Measurements from ENCODE around the gene C19orf47.

C19orf47 gene

DNA sequence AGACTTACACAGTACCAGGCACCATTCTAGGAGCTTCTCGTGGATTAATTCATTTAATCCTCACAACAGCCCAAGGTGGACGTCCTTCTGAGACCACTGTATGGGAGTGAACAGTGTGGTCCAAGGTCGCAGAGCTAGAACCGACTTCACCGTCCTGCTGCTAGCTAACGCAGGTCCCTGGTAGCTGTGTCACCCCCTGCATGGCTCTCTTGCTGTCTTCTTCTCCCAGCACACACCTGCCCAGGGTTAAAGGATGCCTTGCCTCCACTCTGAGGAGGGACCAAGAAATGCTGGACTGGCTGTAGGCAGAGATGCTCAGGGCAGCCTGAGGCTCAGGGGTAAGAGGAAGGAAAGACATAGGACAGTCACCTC lies 66.0 kb downstream of the C19orf47 start:
- no peak for DNase-seq (ENCODE audit: extremely low spot score)
- TF ChIP-seq, protein P1, sequence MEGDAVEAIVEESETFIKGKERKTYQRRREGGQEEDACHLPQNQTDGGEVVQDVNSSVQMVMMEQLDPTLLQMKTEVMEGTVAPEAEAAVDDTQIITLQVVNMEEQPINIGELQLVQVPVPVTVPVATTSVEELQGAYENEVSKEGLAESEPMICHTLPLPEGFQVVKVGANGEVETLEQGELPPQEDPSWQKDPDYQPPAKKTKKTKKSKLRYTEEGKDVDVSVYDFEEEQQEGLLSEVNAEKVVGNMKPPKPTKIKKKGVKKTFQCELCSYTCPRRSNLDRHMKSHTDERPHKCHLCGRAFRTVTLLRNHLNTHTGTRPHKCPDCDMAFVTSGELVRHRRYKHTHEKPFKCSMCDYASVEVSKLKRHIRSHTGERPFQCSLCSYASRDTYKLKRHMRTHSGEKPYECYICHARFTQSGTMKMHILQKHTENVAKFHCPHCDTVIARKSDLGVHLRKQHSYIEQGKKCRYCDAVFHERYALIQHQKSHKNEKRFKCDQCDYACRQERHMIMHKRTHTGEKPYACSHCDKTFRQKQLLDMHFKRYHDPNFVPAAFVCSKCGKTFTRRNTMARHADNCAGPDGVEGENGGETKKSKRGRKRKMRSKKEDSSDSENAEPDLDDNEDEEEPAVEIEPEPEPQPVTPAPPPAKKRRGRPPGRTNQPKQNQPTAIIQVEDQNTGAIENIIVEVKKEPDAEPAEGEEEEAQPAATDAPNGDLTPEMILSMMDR (IDR thresholded peaks at IDR 0.05; ENCODE audit: control extremely low read depth, extremely low read depth, low read depth, missing control alignments): no peak
- ChIA-PET CTCF (interaction anchor here (0.7 to 4.3 kb wide), 4 partner anchors 8 to 143 kb away, joined by 3 to 24 read pairs (median 3); no protein-coding TSS in a partner anchor), POLR2A (no interaction called here)

DNA sequence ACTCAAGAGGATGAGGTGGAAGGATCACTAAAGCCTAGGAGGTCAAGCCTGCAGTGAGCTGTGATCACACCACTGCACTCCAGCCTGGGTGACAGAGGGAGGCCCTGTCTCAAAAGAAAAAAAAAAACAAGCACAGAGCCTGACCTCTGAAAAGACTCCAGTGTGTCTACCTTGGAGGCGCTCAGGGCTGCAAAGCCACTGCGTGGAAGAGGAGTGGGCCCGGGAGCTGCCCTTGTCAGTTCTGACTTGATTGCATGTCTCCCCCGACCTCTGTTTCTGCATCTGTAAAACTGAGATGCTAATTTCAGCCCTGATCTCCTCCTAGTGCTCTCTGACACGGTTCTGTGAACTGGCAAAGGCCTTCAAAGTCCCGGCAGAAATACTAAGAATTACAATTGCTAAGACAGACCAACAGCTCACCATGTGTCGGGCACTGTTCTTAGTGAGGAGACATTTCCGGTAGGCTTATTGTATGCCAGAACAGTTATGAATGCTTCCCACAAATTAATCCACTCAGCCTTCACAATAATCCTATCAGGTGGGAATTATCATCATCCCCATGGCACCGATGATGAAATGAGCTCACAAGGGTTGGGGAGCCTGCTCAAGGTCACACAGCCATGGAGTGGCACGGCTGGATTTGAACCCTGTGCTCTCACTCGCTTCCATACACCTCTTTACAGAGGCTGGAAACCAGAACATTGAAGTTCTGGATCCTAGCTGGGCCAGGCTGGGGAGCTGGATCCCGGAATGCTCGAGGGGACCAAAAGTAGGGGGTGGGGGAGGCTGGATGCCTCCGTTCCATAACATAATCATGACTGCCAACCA lies 66.6 kb downstream of the C19orf47 start:
- ChIA-PET CTCF (interaction anchor here (0.7 to 4.3 kb wide), 4 partner anchors 9 to 142 kb away, joined by 3 to 24 read pairs (median 3); no protein-coding TSS in a partner anchor), POLR2A (no interaction called here)
- TF ChIP-seq, protein P1 (IDR thresholded peaks at IDR 0.05; ENCODE audit: control extremely low read depth, extremely low read depth, low read depth, missing control alignments): no peak
- no peak for DNase-seq (ENCODE audit: extremely low spot score)

DNA sequence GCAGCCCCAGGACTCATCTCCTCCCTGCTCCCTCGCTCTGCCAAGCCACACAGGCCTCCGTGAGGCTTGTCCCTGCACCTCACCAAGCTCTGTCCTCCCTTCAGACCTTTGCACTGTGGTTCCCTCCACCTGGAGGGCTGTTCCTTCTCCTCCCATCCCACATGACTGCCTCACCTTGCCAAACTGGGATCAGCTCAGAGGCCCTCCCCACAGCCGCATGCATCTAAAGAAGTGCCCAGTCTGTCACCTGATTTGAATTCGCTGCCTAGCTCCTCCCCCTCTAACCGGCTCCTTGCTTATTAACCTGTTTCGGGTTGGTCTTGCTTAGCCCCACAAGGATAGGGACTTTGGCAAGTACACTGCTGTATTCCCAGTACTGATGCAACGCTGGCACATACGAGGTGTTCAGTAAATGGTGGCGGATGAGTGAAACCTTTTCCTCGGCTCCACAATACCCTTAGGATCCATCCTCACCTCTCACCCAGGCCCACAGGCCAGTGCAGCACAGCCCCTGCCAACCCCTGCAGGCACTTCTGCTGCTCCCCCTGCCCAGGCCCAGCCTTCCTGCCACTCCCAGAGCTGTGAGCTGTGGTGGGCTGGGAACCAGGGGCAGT lies 67.5 kb downstream of the C19orf47 start:
- TF ChIP-seq, protein P1 (IDR thresholded peaks at IDR 0.05; ENCODE audit: control extremely low read depth, extremely low read depth, low read depth, missing control alignments): no peak
- ChIA-PET POLR2A (no interaction called here), CTCF (interaction anchor here (4.3 kb wide), 1 partner anchor 24 kb away, joined by 24 read pairs; no protein-coding TSS in a partner anchor)
- DNase-seq (ENCODE audit: extremely low spot score): no peak

DNA sequence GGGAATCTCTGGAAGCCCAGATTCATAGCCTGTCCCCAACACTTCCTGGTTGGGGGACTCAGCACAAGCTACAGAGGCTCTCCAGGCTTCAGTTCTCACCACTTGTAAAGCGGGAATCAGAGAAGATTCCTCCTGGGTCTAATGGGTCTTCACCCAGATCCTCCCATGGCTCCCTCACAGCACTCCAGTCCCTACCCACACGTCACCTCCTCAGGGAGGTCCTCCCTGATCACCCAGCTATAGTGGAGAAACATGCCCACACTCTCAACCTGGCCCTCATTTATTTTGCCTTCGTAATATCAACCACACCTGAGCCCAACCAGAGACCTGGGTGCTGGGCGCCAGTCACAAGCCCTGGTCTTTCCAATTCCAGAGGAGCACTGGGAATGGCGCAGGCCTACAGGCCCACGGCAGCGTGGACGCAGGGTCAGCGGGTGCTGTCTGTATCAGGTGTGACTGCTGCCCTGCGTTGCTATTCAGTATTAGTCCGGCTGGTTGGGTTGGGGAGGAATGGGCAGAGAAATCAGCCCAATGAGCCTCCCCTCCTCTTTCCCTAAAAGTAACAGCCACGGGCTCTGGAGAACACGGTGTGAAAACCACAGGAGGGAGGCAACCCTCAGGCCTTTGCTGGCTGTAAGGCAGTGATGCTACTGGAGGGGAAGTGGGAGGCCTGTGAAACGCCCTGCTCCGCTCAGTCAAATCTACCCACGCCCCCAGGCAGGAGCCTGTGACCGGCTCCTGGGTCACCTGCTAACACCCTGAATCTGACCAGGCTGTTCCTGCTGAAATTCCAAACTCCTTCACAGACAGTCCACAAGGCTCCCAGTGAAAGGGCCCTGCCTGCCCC lies 68.2 kb downstream of the C19orf47 start:
- CTCF ChIA-PET: interaction anchor here (0.6 to 4.3 kb wide), 4 partner anchors 25 to 310 kb away, joined by 3 to 24 read pairs (median 3); no protein-coding TSS in a partner anchor
- TF ChIP-seq, protein P1 (IDR thresholded peaks at IDR 0.05; ENCODE audit: control extremely low read depth, extremely low read depth, low read depth, missing control alignments): no peak
- POLR2A ChIA-PET: no interaction called here
- DNase-seq (ENCODE audit: extremely low spot score): peak; percentile 57

DNA sequence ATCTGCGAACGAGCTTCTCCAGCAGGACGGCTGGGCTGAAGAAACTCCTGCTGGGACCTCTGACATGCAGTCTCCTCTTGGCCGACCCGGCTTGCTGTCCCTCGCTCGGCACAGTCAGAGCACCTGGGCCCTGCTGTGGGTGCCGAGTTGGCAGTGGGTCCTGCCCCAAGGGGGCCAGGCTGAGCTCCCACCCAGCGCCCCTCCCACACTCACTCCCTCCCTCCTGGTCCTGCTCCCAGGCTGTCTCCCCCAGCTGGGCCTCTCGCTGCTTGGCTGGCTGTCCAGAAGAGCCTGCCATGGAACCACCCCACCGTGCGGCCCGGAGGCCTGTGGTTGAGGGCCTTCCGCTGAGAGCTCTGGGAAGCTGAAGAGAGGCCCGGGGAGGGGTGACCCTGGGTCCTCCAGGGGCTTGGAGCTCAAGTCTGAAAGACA lies 69.1 kb downstream of the C19orf47 start:
- CTCF ChIA-PET: interaction anchor here (0.6 to 1.2 kb wide), 4 partner anchors 87 to 728 kb away, joined by 3 read pairs; no protein-coding TSS in a partner anchor
- no peak for DNase-seq (ENCODE audit: extremely low spot score)
- TF ChIP-seq, protein P1 (IDR thresholded peaks at IDR 0.05; ENCODE audit: control extremely low read depth, extremely low read depth, low read depth, missing control alignments): no peak
- POLR2A ChIA-PET: interaction anchor here (1.1 kb wide), 1 partner anchor 10 kb away, joined by 3 read pairs; no protein-coding TSS in a partner anchor

All from GM10248 (cell line).